WTC11 (cell line): ENCODE results near the gene SPINT2. TPM values are rescaled to one million over a fixed set of nuclear protein-coding genes. Genes with fewer than 3 reads are reported as not detected.

Experiments
- ATAC-seq: fragments of 200-7000 bp; cut with Tn5 transposase; 2 replicates; pipeline ENCODE4 v1.10.0; 2021; ENCODE audit warnings: mild to moderate bottlenecking, moderate library complexity
- CTCF ChIA-PET: fragments of 300-600 bp; sonication (Branson Sonifier 250); formaldehyde crosslinking; loops from one replicate; lab custom pipeline; 2021; ENCODE audit warnings: antibody characterized with exemption; lab: Charles Lee
- POLR2A ChIA-PET: fragments of 350-600 bp; sonication (Branson Sonifier 250); formaldehyde crosslinking; loops from one replicate; lab custom pipeline; 2021; ENCODE audit warnings: antibody characterized with exemption; lab: Charles Lee
- DNase-seq: peaks from one replicate; pipeline ENCODE4 v3.0.0; 2021; ENCODE audit warnings: low spot score
- H3K27ac Mint-ChIP-seq: 2 replicates; pipeline ENCODE4 v1.8.0; 2021; ENCODE audit warnings: mixed read lengths
- H3K27me3 Mint-ChIP-seq: 2 replicates; pipeline ENCODE4 v1.8.0; 2021; ENCODE audit warnings: low read depth, mild to moderate bottlenecking, moderate library complexity, mixed read lengths
- H3K36me3 Mint-ChIP-seq: 2 replicates; pipeline ENCODE4 v1.8.0; 2021; ENCODE audit warnings: mixed read lengths
- H3K4me1 Mint-ChIP-seq: 2 replicates; pipeline ENCODE4 v1.8.0; 2022; ENCODE audit warnings: mixed read lengths
- H3K4me3 Mint-ChIP-seq: 2 replicates; pipeline ENCODE4 v1.8.0; 2021; ENCODE audit warnings: mild to moderate bottlenecking, moderate library complexity, mixed read lengths
- H3K9me3 Mint-ChIP-seq: 2 replicates; pipeline ENCODE4 v1.8.0; 2021; ENCODE audit warnings: mixed read lengths
- CBFB ChIP-seq: sonication (generic); formaldehyde crosslinking; IDR thresholded peaks from 2 replicates; pipeline ENCODE4 v1.8.1; 2022; ENCODE audit warnings: mild to moderate bottlenecking, low read depth, missing genetic modification reagents
- GABPB1 ChIP-seq: sonication (generic); formaldehyde crosslinking; IDR thresholded peaks from 2 replicates; pipeline ENCODE4 v1.8.1; 2023; ENCODE audit warnings: mild to moderate bottlenecking, missing genetic modification reagents
- MYBL2 ChIP-seq: sonication (generic); formaldehyde crosslinking; IDR thresholded peaks from 2 replicates; pipeline ENCODE4 v1.8.1; 2023; ENCODE audit warnings: mild to moderate bottlenecking, moderate library complexity, missing genetic modification reagents
- NFATC4 ChIP-seq: fragments of 250-450 bp; sonication (Bioruptor Pico); IDR thresholded peaks from 2 replicates; pipeline ENCODE4 v1.9.0; 2021; ENCODE audit warnings: mild to moderate bottlenecking
- NR1H2 ChIP-seq: sonication (generic); formaldehyde crosslinking; IDR thresholded peaks from 2 replicates; pipeline ENCODE4 v1.9.0; 2021; ENCODE audit warnings: mild to moderate bottlenecking, moderate library complexity, missing genetic modification reagents
- OVOL2 ChIP-seq: fragments of 250-450 bp; sonication (Bioruptor Pico); IDR thresholded peaks from 2 replicates; pipeline ENCODE4 v1.9.0; 2021; ENCODE audit warnings: mild to moderate bottlenecking, borderline replicate concordance
- RELA ChIP-seq: sonication (generic); formaldehyde crosslinking; IDR thresholded peaks from 2 replicates; pipeline ENCODE4 v1.8.1; 2022; ENCODE audit warnings: missing genetic modification reagents, mild to moderate bottlenecking, borderline replicate concordance
- SMAD3 ChIP-seq: sonication (generic); formaldehyde crosslinking; IDR thresholded peaks from 2 replicates; pipeline ENCODE4 v1.8.0; 2022; ENCODE audit warnings: missing genetic modification reagents, mild to moderate bottlenecking, borderline replicate concordance
- SOX15 ChIP-seq: fragments of 250-450 bp; sonication (Bioruptor Pico); IDR thresholded peaks from 2 replicates; pipeline ENCODE4 v1.9.0; 2021; ENCODE audit warnings: mild to moderate bottlenecking
- TEAD1 ChIP-seq: sonication (generic); formaldehyde crosslinking; IDR thresholded peaks from 2 replicates; pipeline ENCODE4 v1.8.0; 2022; ENCODE audit warnings: mild to moderate bottlenecking, missing genetic modification reagents
- ZBTB21 ChIP-seq: sonication (generic); formaldehyde crosslinking; IDR thresholded peaks from 2 replicates; pipeline ENCODE4 v1.8.1; 2023; ENCODE audit warnings: mild to moderate bottlenecking, missing genetic modification reagents, borderline replicate concordance
- ZNF121 ChIP-seq: sonication (generic); formaldehyde crosslinking; IDR thresholded peaks from 2 replicates; pipeline ENCODE4 v1.8.0; 2023; ENCODE audit warnings: missing genetic modification reagents
- ZNF263 ChIP-seq: sonication (generic); formaldehyde crosslinking; IDR thresholded peaks from 2 replicates; pipeline ENCODE4 v1.8.1; 2022; ENCODE audit warnings: low read depth, mild to moderate bottlenecking, moderate library complexity, missing genetic modification reagents
- ZNF317 ChIP-seq: sonication (generic); formaldehyde crosslinking; IDR thresholded peaks from 2 replicates; pipeline ENCODE4 v1.8.1; 2023; ENCODE audit warnings: low read depth, mild to moderate bottlenecking, moderate library complexity, missing genetic modification reagents, borderline replicate concordance
- ZNF416 ChIP-seq: fragments of 250-450 bp; sonication (Bioruptor Pico); IDR thresholded peaks from 2 replicates; pipeline ENCODE4 v1.9.0; 2021; ENCODE audit warnings: mild to moderate bottlenecking, inconsistent platforms
- ZNF423 ChIP-seq: fragments of 250-450 bp; sonication (Bioruptor Pico); IDR thresholded peaks from 2 replicates; pipeline ENCODE4 v2.1.2; 2022; ENCODE audit warnings: mild to moderate bottlenecking, moderate library complexity
- total RNA-seq: library from RNA; stranded (reverse); gene quantifications from 3 replicates; pipeline ENCODE4 v1.2.3, GENCODE V29; 2021
- TF ChIP-seq, protein P1 (sequence below): sonication (generic); formaldehyde crosslinking; conservative IDR thresholded peaks from 2 replicates; pipeline ENCODE4 v1.8.1; 2022; ENCODE audit warnings: mild to moderate bottlenecking, missing genetic modification reagents
- TF ChIP-seq, protein P2 (sequence below): sonication (generic); formaldehyde crosslinking; IDR thresholded peaks from 2 replicates; pipeline ENCODE4 v1.8.0; 2023; ENCODE audit warnings: mild to moderate bottlenecking, missing genetic modification reagents
- TF ChIP-seq, protein P3 (sequence below): fragments of 250-450 bp; sonication (Bioruptor Pico); IDR thresholded peaks from 2 replicates; pipeline ENCODE4 v1.9.0; 2021; ENCODE audit warnings: mild to moderate bottlenecking
- TF ChIP-seq, protein P4 (sequence below): sonication (generic); formaldehyde crosslinking; IDR thresholded peaks from 2 replicates; pipeline ENCODE4 v1.8.1; 2022; ENCODE audit warnings: mild to moderate bottlenecking, missing genetic modification reagents, moderate library complexity, borderline replicate concordance
- TF ChIP-seq, protein P5 (sequence below): sonication (generic); formaldehyde crosslinking; IDR thresholded peaks from 2 replicates; pipeline ENCODE4 v1.8.0; 2022; ENCODE audit warnings: mild to moderate bottlenecking, missing genetic modification reagents

The SPINT2 gene
- total RNA-seq, 1 experiment from 2014 or later = 335 TPM

DNA sequence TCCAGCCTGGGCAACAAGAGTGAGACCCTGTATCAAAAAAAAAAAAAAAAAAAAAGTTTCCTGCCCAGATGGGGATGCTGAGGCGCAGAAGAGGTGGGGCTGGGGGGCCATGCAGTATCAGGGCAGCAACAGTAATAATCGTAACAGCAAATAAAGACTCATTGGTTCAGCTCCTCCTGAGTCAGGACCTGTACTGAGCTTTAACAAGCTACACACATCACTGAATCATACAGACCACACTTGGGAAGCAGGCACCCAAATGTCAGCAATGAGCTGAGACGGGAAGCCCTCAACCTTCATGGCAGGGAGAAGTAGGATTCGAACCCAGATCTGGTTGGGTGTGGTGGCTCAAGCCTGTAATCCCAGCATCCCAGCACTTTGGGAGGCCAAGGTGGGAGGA is 29.8 kb upstream of the SPINT2 start:
- Mint-ChIP-seq H3K4me1 (peaks cover 8% of the 10 kb centered on the region), H3K27me3 (peaks cover 29% of the 10 kb centered on the region), H3K9me3 (no peaks in the 10 kb centered on the region), H3K36me3 (no peaks in the 10 kb centered on the region), H3K4me3 (no peak overlapping the region), H3K27ac (no peak overlapping the region)
- CTCF ChIA-PET = interaction anchor here (0.6 to 3.4 kb wide), 15 partner anchors 10 to 153 kb away, joined by 3 to 45 read pairs (median 13); partner anchors contain the start of genes CATSPERG, GGN, KCNK6 and PPP1R14A
- no peak for DNase-seq
- POLR2A ChIA-PET = interaction anchor here (1.0 to 1.1 kb wide), 2 partner anchors 11 to 153 kb away, joined by 3 to 8 read pairs; partner anchors contain the start of gene GGN
- no peak for ATAC-seq
- TF ChIP-seq NFATC4 (CRISPR knock-in tag) (no peak), SMAD3 (no peak), SOX15 (CRISPR knock-in tag) (no peak), ZNF317 (CRISPR knock-in tag) (no peak), TEAD1 (no peak), ZBTB21 (CRISPR knock-in tag) (no peak)
- TF ChIP-seq, protein P1, sequence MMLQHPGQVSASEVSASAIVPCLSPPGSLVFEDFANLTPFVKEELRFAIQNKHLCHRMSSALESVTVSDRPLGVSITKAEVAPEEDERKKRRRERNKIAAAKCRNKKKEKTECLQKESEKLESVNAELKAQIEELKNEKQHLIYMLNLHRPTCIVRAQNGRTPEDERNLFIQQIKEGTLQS (CRISPR knock-in tag) = no peak
- TF ChIP-seq, protein P2, sequence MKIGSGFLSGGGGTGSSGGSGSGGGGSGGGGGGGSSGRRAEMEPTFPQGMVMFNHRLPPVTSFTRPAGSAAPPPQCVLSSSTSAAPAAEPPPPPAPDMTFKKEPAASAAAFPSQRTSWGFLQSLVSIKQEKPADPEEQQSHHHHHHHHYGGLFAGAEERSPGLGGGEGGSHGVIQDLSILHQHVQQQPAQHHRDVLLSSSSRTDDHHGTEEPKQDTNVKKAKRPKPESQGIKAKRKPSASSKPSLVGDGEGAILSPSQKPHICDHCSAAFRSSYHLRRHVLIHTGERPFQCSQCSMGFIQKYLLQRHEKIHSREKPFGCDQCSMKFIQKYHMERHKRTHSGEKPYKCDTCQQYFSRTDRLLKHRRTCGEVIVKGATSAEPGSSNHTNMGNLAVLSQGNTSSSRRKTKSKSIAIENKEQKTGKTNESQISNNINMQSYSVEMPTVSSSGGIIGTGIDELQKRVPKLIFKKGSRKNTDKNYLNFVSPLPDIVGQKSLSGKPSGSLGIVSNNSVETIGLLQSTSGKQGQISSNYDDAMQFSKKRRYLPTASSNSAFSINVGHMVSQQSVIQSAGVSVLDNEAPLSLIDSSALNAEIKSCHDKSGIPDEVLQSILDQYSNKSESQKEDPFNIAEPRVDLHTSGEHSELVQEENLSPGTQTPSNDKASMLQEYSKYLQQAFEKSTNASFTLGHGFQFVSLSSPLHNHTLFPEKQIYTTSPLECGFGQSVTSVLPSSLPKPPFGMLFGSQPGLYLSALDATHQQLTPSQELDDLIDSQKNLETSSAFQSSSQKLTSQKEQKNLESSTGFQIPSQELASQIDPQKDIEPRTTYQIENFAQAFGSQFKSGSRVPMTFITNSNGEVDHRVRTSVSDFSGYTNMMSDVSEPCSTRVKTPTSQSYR = no peak

DNA sequence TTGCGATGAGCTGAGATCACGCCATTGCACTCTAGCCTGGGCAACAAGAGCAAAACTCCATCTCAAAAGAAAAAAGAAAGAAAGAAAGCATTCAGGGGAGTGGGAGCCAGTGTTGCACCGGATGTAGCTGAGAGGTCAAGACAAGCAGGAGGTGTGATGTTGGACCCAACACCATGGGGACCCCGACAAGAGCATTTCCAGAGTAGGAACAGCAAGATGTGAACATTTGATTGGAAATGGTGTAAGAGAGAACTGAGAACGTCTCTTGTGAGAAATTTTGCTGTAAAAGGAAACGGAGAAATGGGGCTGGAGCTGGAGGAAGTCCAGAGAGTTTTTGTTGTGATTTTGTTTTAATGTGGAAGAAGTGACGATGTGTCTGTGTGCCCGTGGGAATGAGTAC is 24.6 kb upstream of the SPINT2 start:
- Mint-ChIP-seq H3K4me1 (peaks cover 11% of the 10 kb centered on the region), H3K4me3 (no peak overlapping the region), H3K27ac (peak overlapping the region; percentile 26), H3K27me3 (peaks cover 6% of the 10 kb centered on the region; the same call in 1 of the 2 replicates), H3K36me3 (no peaks in the 10 kb centered on the region), H3K9me3 (no peaks in the 10 kb centered on the region)
- ATAC-seq = no peak
- ChIA-PET POLR2A (interaction anchor here (0.6 kb wide), 1 partner anchor 29 kb away, joined by 4 read pairs; no protein-coding TSS in a partner anchor), CTCF (interaction anchor here (0.9 to 7.9 kb wide), 4 partner anchors 12 to 98 kb away, joined by 3 to 100 read pairs (median 5); partner anchors contain the start of genes CATSPERG and PPP1R14A)
- no peak for TF ChIP-seq ZNF423 (CRISPR knock-in tag)
- TF ChIP-seq ZNF416 (CRISPR knock-in tag) = no peak
- DNase-seq = no peak

DNA sequence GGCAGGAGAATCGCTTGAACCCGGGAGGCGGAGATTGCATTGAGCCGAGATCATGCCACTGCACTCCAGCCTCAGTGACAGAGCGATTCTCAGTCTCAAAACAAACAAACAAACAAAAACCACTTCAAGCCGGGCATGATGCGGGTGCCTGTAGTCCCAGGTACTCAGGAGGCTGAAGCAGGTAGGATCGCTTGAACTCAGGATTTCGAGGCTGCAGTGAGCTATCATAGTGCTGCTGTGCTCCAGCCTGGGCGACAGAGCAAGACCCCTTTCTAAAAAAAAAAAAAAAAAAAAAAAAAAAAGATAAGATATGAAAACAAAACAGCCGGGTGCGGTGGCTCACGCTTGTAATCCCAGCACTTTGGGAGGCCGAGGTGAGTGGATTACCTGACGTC is 21.1 kb upstream of the SPINT2 start:
- DNase-seq (no peak), ATAC-seq (no peak)
- Mint-ChIP-seq H3K9me3 (no peaks in the 10 kb centered on the region), H3K27ac (no peak overlapping the region), H3K36me3 (no peaks in the 10 kb centered on the region), H3K27me3 (peaks cover 2% of the 10 kb centered on the region; the same call in 1 of the 2 replicates), H3K4me3 (no peak overlapping the region), H3K4me1 (peaks cover 8% of the 10 kb centered on the region)
- POLR2A ChIA-PET = interaction anchor here (0.6 to 1.7 kb wide), 2 partner anchors 37 to 131 kb away, joined by 6 to 8 read pairs; partner anchors contain the start of gene PSMD8
- CTCF ChIA-PET = interaction anchor here (0.6 to 7.9 kb wide), 26 partner anchors 9 to 160 kb away, joined by 3 to 100 read pairs (median 8); partner anchors contain the start of genes C19orf33, CATSPERG, FAM98C and GGN
- TF ChIP-seq OVOL2 (CRISPR knock-in tag) (no peak), ZNF121 (CRISPR knock-in tag) (peak; percentile 15; the same call in 1 of the 2 replicates)

DNA sequence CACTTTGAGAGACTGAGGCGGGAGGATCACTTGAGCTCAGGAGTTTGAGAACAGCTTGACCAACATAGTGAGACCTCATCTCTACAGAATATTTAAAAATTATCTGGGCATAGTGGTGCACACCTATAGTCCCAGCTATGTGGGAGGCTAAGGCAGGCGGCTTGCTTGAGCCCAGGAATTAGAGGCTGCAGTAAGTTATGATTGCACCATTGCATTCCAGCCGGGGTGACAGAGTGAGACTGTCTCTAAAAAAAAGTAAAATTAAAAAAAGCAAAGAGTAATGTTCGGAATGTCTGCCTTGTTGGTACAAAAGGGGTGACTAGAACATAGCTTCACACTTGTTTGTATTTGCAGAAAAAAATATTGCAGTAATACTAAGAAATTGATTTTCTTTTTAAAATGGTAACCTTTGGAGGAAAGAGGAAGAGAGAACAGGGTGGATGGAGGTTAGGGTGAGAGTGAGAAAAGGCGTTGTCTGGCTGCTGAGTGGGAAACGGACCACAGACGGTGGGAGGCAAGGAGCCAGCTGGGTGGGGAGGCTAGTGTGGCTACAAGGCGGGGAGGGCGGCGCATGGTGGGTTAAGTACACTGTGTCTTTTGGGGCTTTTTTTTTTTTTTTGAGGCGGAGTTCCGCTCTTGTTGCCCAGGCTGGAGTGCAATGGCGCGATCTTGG is 18.4 kb upstream of the SPINT2 start:
- CTCF ChIA-PET = interaction anchor here (1.8 to 7.9 kb wide), 3 partner anchors 10 to 13 kb away, joined by 9 to 100 read pairs (median 45); partner anchors contain the start of gene PPP1R14A
- ATAC-seq (no peak), DNase-seq (no peak)
- Mint-ChIP-seq H3K4me1 (peaks cover 17% of the 10 kb centered on the region), H3K4me3 (no peak overlapping the region), H3K36me3 (no peaks in the 10 kb centered on the region), H3K27me3 (peaks cover 2% of the 10 kb centered on the region; the same call in 1 of the 2 replicates), H3K9me3 (no peaks in the 10 kb centered on the region), H3K27ac (0 out of 2 replicates have a peak overlapping the region, but pooled peaks have one; percentile 3)
- POLR2A ChIA-PET = interaction anchor here (0.6 to 1.0 kb wide), 3 partner anchors 8 to 129 kb away, joined by 3 read pairs; no protein-coding TSS in a partner anchor
- TF ChIP-seq ZNF263 (CRISPR knock-in tag) = no peak
- no peak for TF ChIP-seq NR1H2 (CRISPR knock-in tag)
- TF ChIP-seq RELA (CRISPR knock-in tag) = no peak
- TF ChIP-seq, protein P3, sequence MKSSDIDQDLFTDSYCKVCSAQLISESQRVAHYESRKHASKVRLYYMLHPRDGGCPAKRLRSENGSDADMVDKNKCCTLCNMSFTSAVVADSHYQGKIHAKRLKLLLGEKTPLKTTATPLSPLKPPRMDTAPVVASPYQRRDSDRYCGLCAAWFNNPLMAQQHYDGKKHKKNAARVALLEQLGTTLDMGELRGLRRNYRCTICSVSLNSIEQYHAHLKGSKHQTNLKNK (CRISPR knock-in tag) = no peak
- TF ChIP-seq, protein P4, sequence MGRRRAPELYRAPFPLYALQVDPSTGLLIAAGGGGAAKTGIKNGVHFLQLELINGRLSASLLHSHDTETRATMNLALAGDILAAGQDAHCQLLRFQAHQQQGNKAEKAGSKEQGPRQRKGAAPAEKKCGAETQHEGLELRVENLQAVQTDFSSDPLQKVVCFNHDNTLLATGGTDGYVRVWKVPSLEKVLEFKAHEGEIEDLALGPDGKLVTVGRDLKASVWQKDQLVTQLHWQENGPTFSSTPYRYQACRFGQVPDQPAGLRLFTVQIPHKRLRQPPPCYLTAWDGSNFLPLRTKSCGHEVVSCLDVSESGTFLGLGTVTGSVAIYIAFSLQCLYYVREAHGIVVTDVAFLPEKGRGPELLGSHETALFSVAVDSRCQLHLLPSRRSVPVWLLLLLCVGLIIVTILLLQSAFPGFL (CRISPR knock-in tag) = no peak
- no peak for TF ChIP-seq MYBL2 (CRISPR knock-in tag)
- TF ChIP-seq, protein P5, sequence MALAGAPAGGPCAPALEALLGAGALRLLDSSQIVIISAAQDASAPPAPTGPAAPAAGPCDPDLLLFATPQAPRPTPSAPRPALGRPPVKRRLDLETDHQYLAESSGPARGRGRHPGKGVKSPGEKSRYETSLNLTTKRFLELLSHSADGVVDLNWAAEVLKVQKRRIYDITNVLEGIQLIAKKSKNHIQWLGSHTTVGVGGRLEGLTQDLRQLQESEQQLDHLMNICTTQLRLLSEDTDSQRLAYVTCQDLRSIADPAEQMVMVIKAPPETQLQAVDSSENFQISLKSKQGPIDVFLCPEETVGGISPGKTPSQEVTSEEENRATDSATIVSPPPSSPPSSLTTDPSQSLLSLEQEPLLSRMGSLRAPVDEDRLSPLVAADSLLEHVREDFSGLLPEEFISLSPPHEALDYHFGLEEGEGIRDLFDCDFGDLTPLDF (CRISPR knock-in tag) = no peak
- no peak for TF ChIP-seq GABPB1 (CRISPR knock-in tag)
- TF ChIP-seq CBFB = no peak
- no peak for TF ChIP-seq OVOL2 (CRISPR knock-in tag)
- TF ChIP-seq ZNF317 (CRISPR knock-in tag) = no peak
